ENCODE data around the gene PRUNE2. TPM values are rescaled to one million over a fixed set of nuclear protein-coding genes. Genes with fewer than 3 reads are reported as not detected.

The PRUNE2 gene
- total and polyA plus RNA-seq, 9 of the 15 experiments (the other 6 are each of a cell fraction or from before 2014, with no cell fraction given): 0.05 to 0.45 (median 0.18) TPM; not detected in 1

DNA sequence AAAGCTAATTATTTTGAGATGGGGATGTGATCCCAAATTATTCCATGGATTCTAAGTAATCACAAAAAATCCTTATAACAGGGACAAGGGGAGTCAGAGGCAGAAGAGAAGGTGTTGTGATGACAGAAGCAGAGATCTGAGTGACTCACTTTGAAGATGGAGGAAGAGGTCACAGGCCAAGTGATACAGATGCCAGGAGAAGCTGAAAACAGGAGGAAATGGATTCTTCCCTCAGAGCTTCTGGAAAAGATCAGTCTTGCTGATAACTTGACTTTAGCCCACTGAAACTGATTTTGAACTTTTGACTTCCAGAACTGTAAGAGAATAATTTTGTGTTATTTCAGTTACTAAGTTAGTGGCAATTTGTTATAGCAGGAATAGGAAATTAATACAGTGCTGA is 341.6 kb downstream of the PRUNE2 start:
- in situ Hi-C loops (cut with MboI) (no loop called here), intact Hi-C loops (cut with micrococcal nuclease) (no loop called here)
- no peak for FAIRE-seq
- POLR2A ChIA-PET: interaction anchor here (0.6 to 1.2 kb wide), 2 partner anchors 10 to 11 kb away, joined by 3 read pairs; no protein-coding TSS in a partner anchor
- Histone ChIP-seq H3K4me2 (ENCODE audit: insufficient read depth, low read length) (no peak overlapping the region), H3K9me1 (ENCODE audit: control insufficient read depth, insufficient read depth, low read length) (no peaks in the 10 kb centered on the region), H4K20me1 (replicated peaks; ENCODE audit: control insufficient read depth, insufficient read depth, low read length) (no peaks in the 10 kb centered on the region), H3K27me3 (ENCODE audit: control insufficient read depth in 2 of 2, insufficient read depth in 2 of 2, low read length in 2 of 2) (no peaks in the 10 kb centered on the region), H3K9ac (ENCODE audit: insufficient read depth in 1 of 2, low read depth in 2 of 2, low read length in 2 of 2) (no peak overlapping the region), H3K79me2 (ENCODE audit: control insufficient read depth, insufficient read depth, low read length) (no peaks in the 10 kb centered on the region), H3K9me3 (replicated peaks; ENCODE audit: control insufficient read depth, insufficient read depth, low read depth, low read length) (no peaks in the 10 kb centered on the region), H2AFZ (ENCODE audit: low read depth, low read length) (no peak overlapping the region), H3K4me1 (replicated peaks in 1 of 2; ENCODE audit: control insufficient read depth in 2 of 2, insufficient read depth in 2 of 2, low read length in 2 of 2) (no peaks in the 10 kb centered on the region), H3K27ac (ENCODE audit: extremely low read depth, low read depth, low read length) (no peak overlapping the region), H3K36me3 (ENCODE audit: control insufficient read depth, insufficient read depth, low read length) (no peaks in the 10 kb centered on the region), H3K4me3 (no peak overlapping the region)
- BruUV-seq (replicated peaks): no TSS peak
- ATAC-seq: no peak
- CTCF ChIA-PET (ENCODE audit: low intra/inter-chr PET ratio): no interaction called here
- no peak for DNase-seq (ENCODE audit: extremely low read depth in 1 of 4, low spot score in 3 of 4)
- no peak for TF ChIP-seq SAFB2 (IDR thresholded peaks at IDR 0.05; ENCODE audit: borderline replicate concordance, low read depth, low read length, severe bottlenecking)
- TF ChIP-seq, protein P1, sequence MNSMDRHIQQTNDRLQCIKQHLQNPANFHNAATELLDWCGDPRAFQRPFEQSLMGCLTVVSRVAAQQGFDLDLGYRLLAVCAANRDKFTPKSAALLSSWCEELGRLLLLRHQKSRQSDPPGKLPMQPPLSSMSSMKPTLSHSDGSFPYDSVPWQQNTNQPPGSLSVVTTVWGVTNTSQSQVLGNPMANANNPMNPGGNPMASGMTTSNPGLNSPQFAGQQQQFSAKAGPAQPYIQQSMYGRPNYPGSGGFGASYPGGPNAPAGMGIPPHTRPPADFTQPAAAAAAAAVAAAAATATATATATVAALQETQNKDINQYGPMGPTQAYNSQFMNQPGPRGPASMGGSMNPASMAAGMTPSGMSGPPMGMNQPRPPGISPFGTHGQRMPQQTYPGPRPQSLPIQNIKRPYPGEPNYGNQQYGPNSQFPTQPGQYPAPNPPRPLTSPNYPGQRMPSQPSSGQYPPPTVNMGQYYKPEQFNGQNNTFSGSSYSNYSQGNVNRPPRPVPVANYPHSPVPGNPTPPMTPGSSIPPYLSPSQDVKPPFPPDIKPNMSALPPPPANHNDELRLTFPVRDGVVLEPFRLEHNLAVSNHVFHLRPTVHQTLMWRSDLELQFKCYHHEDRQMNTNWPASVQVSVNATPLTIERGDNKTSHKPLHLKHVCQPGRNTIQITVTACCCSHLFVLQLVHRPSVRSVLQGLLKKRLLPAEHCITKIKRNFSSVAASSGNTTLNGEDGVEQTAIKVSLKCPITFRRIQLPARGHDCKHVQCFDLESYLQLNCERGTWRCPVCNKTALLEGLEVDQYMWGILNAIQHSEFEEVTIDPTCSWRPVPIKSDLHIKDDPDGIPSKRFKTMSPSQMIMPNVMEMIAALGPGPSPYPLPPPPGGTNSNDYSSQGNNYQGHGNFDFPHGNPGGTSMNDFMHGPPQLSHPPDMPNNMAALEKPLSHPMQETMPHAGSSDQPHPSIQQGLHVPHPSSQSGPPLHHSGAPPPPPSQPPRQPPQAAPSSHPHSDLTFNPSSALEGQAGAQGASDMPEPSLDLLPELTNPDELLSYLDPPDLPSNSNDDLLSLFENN (IDR thresholded peaks at IDR 0.05; ENCODE audit: low read depth in 2 of 2, low read length in 2 of 2): no peak
- no peak for TF ChIP-seq MYNN (IDR thresholded peaks at IDR 0.05)
- TF ChIP-seq MYNN (CRISPR knock-in tag; IDR thresholded peaks at IDR 0.05): no peak
- TF ChIP-seq, protein P2, sequence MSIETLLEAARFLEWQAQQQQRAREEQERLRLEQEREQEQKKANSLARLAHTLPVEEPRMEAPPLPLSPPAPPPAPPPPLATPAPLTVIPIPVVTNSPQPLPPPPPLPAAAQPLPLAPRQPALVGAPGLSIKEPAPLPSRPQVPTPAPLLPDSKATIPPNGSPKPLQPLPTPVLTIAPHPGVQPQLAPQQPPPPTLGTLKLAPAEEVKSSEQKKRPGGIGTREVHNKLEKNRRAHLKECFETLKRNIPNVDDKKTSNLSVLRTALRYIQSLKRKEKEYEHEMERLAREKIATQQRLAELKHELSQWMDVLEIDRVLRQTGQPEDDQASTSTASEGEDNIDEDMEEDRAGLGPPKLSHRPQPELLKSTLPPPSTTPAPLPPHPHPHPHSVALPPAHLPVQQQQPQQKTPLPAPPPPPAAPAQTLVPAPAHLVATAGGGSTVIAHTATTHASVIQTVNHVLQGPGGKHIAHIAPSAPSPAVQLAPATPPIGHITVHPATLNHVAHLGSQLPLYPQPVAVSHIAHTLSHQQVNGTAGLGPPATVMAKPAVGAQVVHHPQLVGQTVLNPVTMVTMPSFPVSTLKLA (conservative IDR thresholded peaks at IDR 0.05): no peak
- no peak for TF ChIP-seq ZKSCAN1 (IDR thresholded peaks at IDR 0.05; ENCODE audit: low read depth, low read length)
- no peak for TF ChIP-seq SMC3 (conservative IDR thresholded peaks at IDR 0.05; ENCODE audit: insufficient read depth, low read depth, low read length)
- TF ChIP-seq PHF8 (IDR thresholded peaks at IDR 0.05; ENCODE audit: borderline replicate concordance, low read length): no peak
- TF ChIP-seq, protein P3, sequence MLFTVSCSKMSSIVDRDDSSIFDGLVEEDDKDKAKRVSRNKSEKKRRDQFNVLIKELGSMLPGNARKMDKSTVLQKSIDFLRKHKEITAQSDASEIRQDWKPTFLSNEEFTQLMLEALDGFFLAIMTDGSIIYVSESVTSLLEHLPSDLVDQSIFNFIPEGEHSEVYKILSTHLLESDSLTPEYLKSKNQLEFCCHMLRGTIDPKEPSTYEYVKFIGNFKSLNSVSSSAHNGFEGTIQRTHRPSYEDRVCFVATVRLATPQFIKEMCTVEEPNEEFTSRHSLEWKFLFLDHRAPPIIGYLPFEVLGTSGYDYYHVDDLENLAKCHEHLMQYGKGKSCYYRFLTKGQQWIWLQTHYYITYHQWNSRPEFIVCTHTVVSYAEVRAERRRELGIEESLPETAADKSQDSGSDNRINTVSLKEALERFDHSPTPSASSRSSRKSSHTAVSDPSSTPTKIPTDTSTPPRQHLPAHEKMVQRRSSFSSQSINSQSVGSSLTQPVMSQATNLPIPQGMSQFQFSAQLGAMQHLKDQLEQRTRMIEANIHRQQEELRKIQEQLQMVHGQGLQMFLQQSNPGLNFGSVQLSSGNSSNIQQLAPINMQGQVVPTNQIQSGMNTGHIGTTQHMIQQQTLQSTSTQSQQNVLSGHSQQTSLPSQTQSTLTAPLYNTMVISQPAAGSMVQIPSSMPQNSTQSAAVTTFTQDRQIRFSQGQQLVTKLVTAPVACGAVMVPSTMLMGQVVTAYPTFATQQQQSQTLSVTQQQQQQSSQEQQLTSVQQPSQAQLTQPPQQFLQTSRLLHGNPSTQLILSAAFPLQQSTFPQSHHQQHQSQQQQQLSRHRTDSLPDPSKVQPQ (CRISPR knock-in tag; IDR thresholded peaks at IDR 0.05; ENCODE audit: borderline replicate concordance): no peak
- TF ChIP-seq CBFA2T2 (conservative IDR thresholded peaks at IDR 0.05): no peak
- no peak for TF ChIP-seq CBX3 (IDR thresholded peaks at IDR 0.05; ENCODE audit: borderline replicate concordance in 1 of 2, low read length in 2 of 2)
- no peak for TF ChIP-seq YY1 (IDR thresholded peaks at IDR 0.05; ENCODE audit: borderline replicate concordance in 1 of 3, control insufficient read depth in 1 of 3, extremely low read depth in 1 of 3, insufficient read depth in 3 of 3, insufficient read length in 1 of 3, insufficient replicate concordance in 2 of 3, low read depth in 1 of 3, low read length in 2 of 3)
- TF ChIP-seq RBM39 (optimal IDR thresholded peaks at IDR 0.05; ENCODE audit: low read depth, low read length): no peak
- no peak for TF ChIP-seq ZNF551 (CRISPR knock-in tag; IDR thresholded peaks at IDR 0.05)
- TF ChIP-seq IRF2 (CRISPR knock-in tag; IDR thresholded peaks at IDR 0.05): no peak

Data from K562 (cell line).